HEK293 (cell line): ENCODE data around the gene PMAIP1.

Source experiments
- HIC1 ChIP-seq: fragments of 450-650 bp; formaldehyde crosslinking; IDR thresholded peaks from 2 replicates; pipeline ENCODE4 v1.5.1; 2016; ENCODE audit warnings: missing biosample characterization, missing genetic modification characterization
- HOXA7 ChIP-seq: sonication (generic); formaldehyde crosslinking; IDR thresholded peaks from 2 replicates; pipeline ENCODE4 v1.8.1; 2022; ENCODE audit warnings: missing genetic modification reagents, borderline replicate concordance
- KLF8 ChIP-seq: fragments of 450-650 bp; formaldehyde crosslinking; IDR thresholded peaks from 2 replicates; pipeline ENCODE4 v1.5.1; 2016; ENCODE audit warnings: missing biosample characterization, missing genetic modification characterization
- MYNN ChIP-seq: fragments of 450-650 bp; formaldehyde crosslinking; IDR thresholded peaks from 2 replicates; pipeline ENCODE4 v1.5.1; 2016; ENCODE audit warnings: missing biosample characterization, missing genetic modification characterization, borderline replicate concordance
- PRDM10 ChIP-seq: fragments of 450-650 bp; formaldehyde crosslinking; IDR thresholded peaks from 2 replicates; pipeline ENCODE4 v1.5.1; 2016; ENCODE audit warnings: missing biosample characterization, missing genetic modification characterization
- SCRT2 ChIP-seq: fragments of 450-650 bp; formaldehyde crosslinking; IDR thresholded peaks from 2 replicates; pipeline ENCODE4 v1.5.1; 2016; ENCODE audit warnings: missing biosample characterization, missing genetic modification characterization
- SETDB1 ChIP-seq: IDR thresholded peaks from one replicate; pipeline ENCODE4 v1.6.1; 2017; ENCODE audit warnings: mild to moderate bottlenecking, low read length, moderate library complexity, mixed read lengths; ENCODE audit not compliant: insufficient read length
- TCF7L2 ChIP-seq: IDR thresholded peaks from 2 replicates; pipeline ENCODE4 v1.6.1; 2011; ENCODE audit warnings: low read depth, mild to moderate bottlenecking, inconsistent platforms, low read length, moderate library complexity, borderline replicate concordance
- TSHZ1 ChIP-seq: fragments of 450-650 bp; formaldehyde crosslinking; IDR thresholded peaks from 2 replicates; pipeline ENCODE4 v1.5.1; 2016; ENCODE audit warnings: missing biosample characterization, missing genetic modification characterization, borderline replicate concordance
- ZBTB10 ChIP-seq: fragments of 450-650 bp; formaldehyde crosslinking; IDR thresholded peaks from 2 replicates; pipeline ENCODE4 v1.5.1; 2016; ENCODE audit warnings: missing biosample characterization, missing genetic modification characterization
- ZFP69B ChIP-seq: fragments of 450-650 bp; formaldehyde crosslinking; IDR thresholded peaks from 2 replicates; pipeline ENCODE4 v1.5.1; 2016; ENCODE audit warnings: missing biosample characterization, missing genetic modification characterization
- ZNF112 ChIP-seq: fragments of 450-650 bp; formaldehyde crosslinking; IDR thresholded peaks from 2 replicates; pipeline ENCODE4 v1.5.0; 2017; ENCODE audit warnings: missing biosample characterization, missing genetic modification characterization
- ZNF184 ChIP-seq: fragments of 450-650 bp; IDR thresholded peaks from 2 replicates; pipeline ENCODE4 v1.5.1; 2018; ENCODE audit warnings: missing biosample characterization, mild to moderate bottlenecking, missing genetic modification characterization
- ZNF311 ChIP-seq: fragments of 450-650 bp; formaldehyde crosslinking; IDR thresholded peaks from 2 replicates; pipeline ENCODE4 v1.5.1; 2017; ENCODE audit warnings: missing biosample characterization, missing genetic modification characterization, borderline replicate concordance
- ZNF335 ChIP-seq: fragments of 450-650 bp; formaldehyde crosslinking; conservative IDR thresholded peaks from 2 replicates; pipeline ENCODE4 v1.5.1; 2016; ENCODE audit warnings: missing biosample characterization, missing genetic modification characterization
- ZNF433 ChIP-seq: fragments of 450-650 bp; formaldehyde crosslinking; IDR thresholded peaks from 2 replicates; pipeline ENCODE4 v1.5.1; 2016; ENCODE audit warnings: missing biosample characterization, missing genetic modification characterization, low read depth
- ZNF501 ChIP-seq: fragments of 450-650 bp; formaldehyde crosslinking; IDR thresholded peaks from 2 replicates; pipeline ENCODE4 v1.5.1; 2016; ENCODE audit warnings: missing biosample characterization, missing genetic modification characterization
- ZNF513 ChIP-seq: fragments of 450-650 bp; IDR thresholded peaks from 2 replicates; pipeline ENCODE4 v1.5.1; 2018; ENCODE audit warnings: missing biosample characterization, missing genetic modification characterization
- ZNF521 ChIP-seq: fragments of 450-650 bp; formaldehyde crosslinking; IDR thresholded peaks from 2 replicates; pipeline ENCODE4 v1.5.1; 2017; ENCODE audit warnings: missing biosample characterization, mild to moderate bottlenecking, missing genetic modification characterization
- ZNF549 ChIP-seq: fragments of 450-650 bp; IDR thresholded peaks from 2 replicates; pipeline ENCODE4 v1.5.1; 2018; ENCODE audit warnings: missing biosample characterization, missing genetic modification characterization, mild to moderate bottlenecking, inconsistent platforms, moderate library complexity
- ZNF555 ChIP-seq: fragments of 450-650 bp; formaldehyde crosslinking; conservative IDR thresholded peaks from 2 replicates; pipeline ENCODE4 v1.5.1; 2017; ENCODE audit warnings: missing biosample characterization, mild to moderate bottlenecking, missing genetic modification characterization, inconsistent platforms
- ZNF580 ChIP-seq: fragments of 450-650 bp; formaldehyde crosslinking; IDR thresholded peaks from 2 replicates; pipeline ENCODE4 v1.5.1; 2016; ENCODE audit warnings: missing biosample characterization, missing genetic modification characterization
- ZNF596 ChIP-seq: fragments of 450-650 bp; IDR thresholded peaks from 2 replicates; pipeline ENCODE4 v1.5.0; 2018; ENCODE audit warnings: missing biosample characterization, mild to moderate bottlenecking, missing genetic modification characterization, moderate library complexity
- ZNF776 ChIP-seq: fragments of 450-650 bp; formaldehyde crosslinking; IDR thresholded peaks from 2 replicates; pipeline ENCODE4 v1.5.0; 2017; ENCODE audit warnings: missing biosample characterization, missing genetic modification characterization, borderline replicate concordance

Gene PMAIP1

GRCh38 chr18:59900222-59901128 is 679 bp downstream of the PMAIP1 start (continued):
- TF ChIP-seq SETDB1: no peak
- TF ChIP-seq ZNF521: no peak
- no peak for TF ChIP-seq ZNF433 (tag by site-specific recombination)
- peak; percentile 1 for TF ChIP-seq ZNF501
- TF ChIP-seq PRDM10 (tag by site-specific recombination): 0 out of 2 replicates have a peak, but pooled peaks have one; percentile 19
- no peak for TF ChIP-seq ZNF184 (tag by site-specific recombination)
- no peak for TF ChIP-seq ZNF311 (tag by site-specific recombination)
- TF ChIP-seq ZNF112: peak; percentile 32; the same call in 1 of the 2 replicates
- TF ChIP-seq ZNF555: no peak
- no peak for TF ChIP-seq ZFP69B (tag by site-specific recombination)
- TF ChIP-seq ZNF596 (tag by site-specific recombination): no peak
- TF ChIP-seq TSHZ1 (tag by site-specific recombination): no peak
- no peak for TF ChIP-seq ZNF513 (tag by site-specific recombination)
- 0 out of 2 replicates have a peak, but pooled peaks have one; percentile 8 for TF ChIP-seq HOXA7
- no peak for TF ChIP-seq HIC1
- TF ChIP-seq ZBTB10 (tag by site-specific recombination): no peak
- no peak for TF ChIP-seq SCRT2 (tag by site-specific recombination)
- no peak for TF ChIP-seq ZNF549
- no peak for TF ChIP-seq KLF8 (tag by site-specific recombination)
- TF ChIP-seq ZNF776 (tag by site-specific recombination): 0 out of 2 replicates have a peak, but pooled peaks have one; percentile 14
- no peak for TF ChIP-seq ZNF580 (tag by site-specific recombination)
- no peak for TF ChIP-seq MYNN
- TF ChIP-seq ZNF335 (tag by site-specific recombination): peak; percentile 37; the same call in 1 of the 2 replicates
- TF ChIP-seq TCF7L2: no peak
